ENCODE data around the gene TIGD1. TPM values are rescaled to one million over a fixed set of nuclear protein-coding genes. Genes with fewer than 3 reads are reported as not detected.

TIGD1 gene
- total RNA-seq, 1 donor, result 5.2 TPM

DNA sequence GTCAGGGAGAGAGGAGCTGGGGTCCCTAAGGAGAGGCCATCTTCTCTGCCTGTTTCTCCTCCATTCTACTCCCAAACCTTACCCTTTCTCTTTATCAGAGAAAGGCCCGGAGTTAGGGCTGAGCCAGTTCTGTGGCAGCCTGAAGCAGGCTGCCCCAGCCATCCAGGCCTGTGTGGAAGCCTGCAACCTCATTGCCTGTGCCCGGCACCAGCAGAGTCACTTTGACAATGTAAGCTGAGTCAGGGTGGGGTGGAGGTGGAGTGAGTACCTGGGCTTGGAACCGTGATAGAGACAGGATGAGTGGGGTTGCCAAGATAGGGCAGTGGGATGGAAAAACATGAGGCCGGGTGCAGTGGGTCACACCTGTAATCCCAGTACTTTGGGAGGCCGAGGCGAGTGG lies 5.7 kb downstream of the TIGD1 start:
- H3K4me3 ChIP-seq (ENCODE audit: low read depth, low read length), result no peak overlapping the region
- no peak for TF ChIP-seq CTCF (IDR thresholded peaks at IDR 0.05; ENCODE audit: insufficient read depth, low read depth, low read length)
- DNase-seq (ENCODE audit: low read depth), result no peak

- no peak for DNase-seq (ENCODE audit: low read depth)
- H3K4me3 ChIP-seq (ENCODE audit: low read depth, low read length), result no peak overlapping the region
- TF ChIP-seq CTCF (IDR thresholded peaks at IDR 0.05; ENCODE audit: insufficient read depth, low read depth, low read length), result no peak
These were observed 6.3 kb downstream of the TIGD1 start for GRCh38 chr2:232543928-232544631.

- TF ChIP-seq CTCF (IDR thresholded peaks at IDR 0.05; ENCODE audit: insufficient read depth, low read depth, low read length), result no peak
- no peak overlapping the region for H3K4me3 ChIP-seq (ENCODE audit: low read depth, low read length)
- DNase-seq (ENCODE audit: low read depth), result no peak
These were observed 6.9 kb downstream of the TIGD1 start for GRCh38 chr2:232543491-232543890.

DNA sequence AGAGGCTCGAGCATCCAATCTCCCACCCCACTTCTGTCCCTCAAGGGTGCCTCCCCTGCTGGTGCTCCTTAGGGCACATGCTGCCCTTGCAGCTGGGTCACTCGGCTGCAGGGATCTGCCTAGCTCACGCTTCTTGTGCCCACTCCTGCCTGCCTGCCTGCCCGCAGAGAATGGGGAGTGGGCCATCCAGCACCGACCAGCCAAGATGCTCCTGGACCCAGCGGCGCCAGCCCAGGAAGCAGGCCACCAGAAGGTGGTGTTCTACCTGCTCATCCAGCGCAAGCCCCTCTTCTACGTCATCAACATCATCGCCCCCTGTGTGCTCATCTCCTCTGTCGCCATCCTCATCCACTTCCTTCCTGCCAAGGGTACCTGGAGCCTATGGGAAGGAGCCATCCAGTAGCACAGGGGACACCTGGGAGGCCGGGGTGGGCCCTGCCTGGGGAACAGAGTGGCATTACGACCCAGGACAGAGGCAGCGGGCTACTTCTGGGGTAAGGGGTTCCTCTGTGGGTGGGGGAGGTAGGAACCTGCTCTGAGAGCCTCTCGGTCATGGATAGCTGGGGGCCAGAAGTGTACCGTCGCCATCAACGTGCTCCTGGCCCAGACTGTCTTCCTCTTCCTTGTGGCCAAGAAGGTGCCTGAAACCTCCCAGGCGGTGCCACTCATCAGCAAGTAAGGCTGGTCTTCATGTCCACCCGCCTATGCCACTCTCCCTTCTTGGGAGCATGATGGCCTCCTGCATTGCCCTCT lies 7.5 kb downstream of the TIGD1 start:
- TF ChIP-seq CTCF (IDR thresholded peaks at IDR 0.05; ENCODE audit: insufficient read depth, low read depth, low read length), result no peak
- H3K4me3 ChIP-seq (ENCODE audit: low read depth, low read length), result no peak overlapping the region
- DNase-seq (ENCODE audit: low read depth), result no peak

DNA sequence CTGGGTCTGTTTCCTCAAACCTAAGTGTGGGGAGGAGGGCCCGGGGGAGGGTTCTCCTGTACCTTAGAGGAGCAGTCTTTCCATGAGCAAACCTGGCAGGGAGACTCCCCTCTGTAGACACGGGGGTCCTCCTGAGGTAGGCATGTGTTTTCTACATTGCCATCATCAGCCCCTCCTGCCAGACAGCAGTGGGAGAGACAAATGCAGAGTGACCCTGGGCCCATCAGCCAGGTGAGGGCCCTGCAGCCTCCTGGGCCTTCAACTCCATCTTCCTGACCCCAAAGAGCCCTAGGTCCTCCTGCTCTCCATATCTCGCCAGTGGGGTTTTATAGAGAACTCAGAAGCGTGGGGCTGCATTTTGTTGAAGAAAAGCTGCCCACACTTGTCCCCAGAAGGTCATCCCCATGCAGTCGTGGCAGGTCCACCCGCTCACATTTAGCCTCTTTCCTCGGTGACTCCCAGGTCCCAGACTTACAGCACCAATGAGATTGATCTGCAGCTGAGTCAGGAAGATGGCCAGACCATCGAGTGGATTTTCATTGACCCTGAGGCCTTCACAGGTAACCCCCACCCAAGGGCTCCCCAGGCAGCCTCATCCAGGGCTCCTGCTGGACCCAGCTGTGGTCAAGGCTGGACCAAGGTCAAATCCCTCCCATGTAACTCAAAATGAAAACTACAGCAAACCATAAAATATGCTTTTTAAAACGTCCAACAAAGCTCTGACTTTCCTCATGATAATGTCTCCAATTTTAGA lies 8.2 kb downstream of the TIGD1 start:
- no peak overlapping the region for H3K4me3 ChIP-seq (ENCODE audit: low read depth, low read length)
- no peak for TF ChIP-seq CTCF (IDR thresholded peaks at IDR 0.05; ENCODE audit: insufficient read depth, low read depth, low read length)
- no peak for DNase-seq (ENCODE audit: low read depth)

DNA sequence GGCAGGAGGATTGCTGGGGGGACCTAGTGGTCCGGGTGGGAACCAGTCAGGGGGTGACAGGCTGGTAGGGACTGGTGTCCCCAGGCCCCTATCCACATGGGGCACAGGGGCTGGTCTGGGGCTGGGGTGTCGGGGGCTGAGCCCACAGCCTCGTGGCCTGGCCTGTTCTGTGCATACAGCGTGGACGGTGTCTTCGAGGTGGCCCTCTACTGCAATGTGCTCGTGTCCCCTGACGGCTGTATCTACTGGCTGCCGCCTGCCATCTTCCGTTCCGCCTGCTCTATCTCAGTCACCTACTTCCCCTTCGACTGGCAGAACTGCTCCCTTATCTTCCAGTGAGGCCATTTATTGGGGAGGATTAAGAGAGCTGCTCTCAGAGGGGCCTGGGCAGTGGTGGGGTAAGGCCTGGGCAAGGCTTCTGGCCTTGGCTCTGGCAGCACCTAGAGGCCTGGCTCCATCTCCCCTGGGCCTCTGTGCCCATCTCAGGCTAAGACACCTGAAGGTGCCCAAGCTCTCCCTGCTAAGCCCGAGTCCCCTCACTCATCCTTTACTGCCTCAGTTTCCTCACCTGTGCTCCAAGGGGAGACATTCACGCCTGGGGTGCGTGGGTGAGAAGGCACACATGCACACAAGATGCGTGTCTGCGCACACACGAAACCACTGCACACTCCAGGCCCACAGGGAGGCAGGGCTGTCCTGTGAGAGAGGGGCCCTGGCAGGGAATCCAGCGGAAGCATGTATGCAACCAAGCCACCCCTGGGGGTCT lies 9.0 kb downstream of the TIGD1 start:
- H3K4me3 ChIP-seq (ENCODE audit: low read depth, low read length), result no peak overlapping the region
- TF ChIP-seq CTCF (IDR thresholded peaks at IDR 0.05; ENCODE audit: insufficient read depth, low read depth, low read length), result no peak
- DNase-seq (ENCODE audit: low read depth), result no peak

All from fibroblast of villous mesenchyme (primary cell).